ENCODE data around the gene B3GNT2. TPM values are rescaled to one million over a fixed set of nuclear protein-coding genes. Genes with fewer than 3 reads are reported as not detected.
"Not testable (repeated sequence)": the region's sequence is repeated elsewhere in the genome, so short reads cannot be mapped to it uniquely, and the experiment has no call there.

B3GNT2 gene, protein sequence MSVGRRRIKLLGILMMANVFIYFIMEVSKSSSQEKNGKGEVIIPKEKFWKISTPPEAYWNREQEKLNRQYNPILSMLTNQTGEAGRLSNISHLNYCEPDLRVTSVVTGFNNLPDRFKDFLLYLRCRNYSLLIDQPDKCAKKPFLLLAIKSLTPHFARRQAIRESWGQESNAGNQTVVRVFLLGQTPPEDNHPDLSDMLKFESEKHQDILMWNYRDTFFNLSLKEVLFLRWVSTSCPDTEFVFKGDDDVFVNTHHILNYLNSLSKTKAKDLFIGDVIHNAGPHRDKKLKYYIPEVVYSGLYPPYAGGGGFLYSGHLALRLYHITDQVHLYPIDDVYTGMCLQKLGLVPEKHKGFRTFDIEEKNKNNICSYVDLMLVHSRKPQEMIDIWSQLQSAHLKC
- 10 to 100 TPM in 1 of 10 donors, 1 to 10 TPM in 9; 6.2 to 10.4 (median 8.4) TPM for polyA plus RNA-seq (ENCODE audit: insufficient read length in 10 of 10)
- long read RNA-seq, donor 1, partial matches to known transcripts = 0 of 3 reads
- long read RNA-seq, donor 1, other reads (novel, unspliced or antisense) = 0 of 3 reads
- long read RNA-seq, donor 2, partial matches to known transcripts = 0 of 3 reads
- long read RNA-seq, donor 2, other reads (novel, unspliced or antisense) = 0 of 3 reads
- long read RNA-seq, donor 3 = 0 reads
- long read RNA-seq, donor 4, partial matches to known transcripts = 0 of 1 reads
- long read RNA-seq, donor 4, other reads (novel, unspliced or antisense) = 0 of 1 reads
- long read RNA-seq, donor 5, partial matches to known transcripts = 0 of 3 reads
- long read RNA-seq, donor 5, other reads (novel, unspliced or antisense) = 0 of 3 reads
- long read RNA-seq, donor 6, partial matches to known transcripts = 0 of 4 reads
- long read RNA-seq, donor 6, other reads (novel, unspliced or antisense) = 0 of 4 reads
- long read RNA-seq, donor 7, partial matches to known transcripts = 0 of 1 reads
- long read RNA-seq, donor 7, other reads (novel, unspliced or antisense) = 0 of 1 reads
- long read RNA-seq, donor 8, partial matches to known transcripts = 0 of 2 reads
- long read RNA-seq, donor 8, other reads (novel, unspliced or antisense) = 0 of 2 reads
- long read RNA-seq, donor 9 = 0 reads

DNA sequence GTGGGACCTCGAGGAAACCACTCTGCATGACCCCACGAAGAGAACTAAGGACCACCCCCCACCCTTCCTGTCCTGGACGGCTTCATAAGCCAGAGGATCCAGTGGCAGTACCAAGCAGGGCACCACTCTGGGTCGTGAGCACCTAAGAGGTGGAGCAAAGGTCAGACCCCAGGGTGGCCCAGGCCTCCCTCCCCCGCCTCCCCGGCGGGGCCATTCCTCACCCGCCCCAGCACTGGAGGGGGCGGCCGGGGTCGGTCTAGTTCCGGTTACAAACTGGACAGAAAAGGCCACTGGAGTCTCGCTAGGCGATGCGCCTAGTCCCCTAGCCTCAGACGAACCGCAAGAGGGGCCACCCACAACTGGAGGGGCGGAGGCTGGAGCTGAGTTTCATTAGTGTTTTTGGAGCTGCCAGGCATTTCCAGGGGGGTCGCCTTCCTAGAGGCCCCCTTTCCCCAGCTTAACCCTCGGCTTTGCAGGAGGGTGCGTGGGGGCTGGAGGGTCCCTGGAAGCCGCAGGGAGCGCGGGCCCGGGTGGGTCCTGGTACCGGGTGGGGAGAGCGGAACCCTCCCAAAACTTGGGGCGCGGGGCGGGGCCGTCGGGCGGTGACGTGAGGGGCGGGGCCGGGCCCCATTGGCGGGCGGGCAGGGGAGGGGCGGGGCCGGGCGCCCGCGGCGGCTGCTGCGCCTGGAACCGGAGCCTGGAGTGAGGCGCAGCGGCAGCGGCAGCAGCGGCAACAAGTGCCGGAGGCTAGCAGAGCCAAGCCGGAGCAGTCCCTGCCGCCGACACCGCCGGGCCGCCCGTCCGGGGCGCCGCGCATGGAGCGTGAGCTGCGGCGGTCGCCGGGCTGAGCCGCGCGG lies at the start of gene B3GNT2:
B3GNT2 (plus strand) TSS at position 695 of the 857 bp plus-strand sequence. CDS start 26,106 bp downstream, outside the sequence.
- peak; percentile 67 to 92 (median 78) for DNase-seq

DNA sequence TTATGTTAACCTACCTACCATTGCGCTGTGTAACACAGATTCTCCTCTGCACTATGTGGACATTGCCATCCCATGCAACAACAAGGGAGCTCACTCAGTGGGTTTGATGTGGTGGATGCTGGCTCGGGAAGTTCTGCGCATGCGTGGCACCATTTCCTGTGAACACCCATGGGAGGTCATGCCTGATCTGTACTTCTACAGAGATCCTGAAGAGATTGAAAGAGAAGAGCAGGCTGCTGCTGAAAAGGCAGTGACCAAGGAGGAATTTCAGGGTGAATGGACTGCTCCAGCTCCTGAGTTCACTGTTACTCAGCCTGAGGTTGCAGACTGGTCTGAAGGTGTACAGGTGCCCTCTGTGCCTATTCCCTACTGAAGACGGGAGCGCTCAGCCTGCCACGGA lies 49.1 kb upstream of the B3GNT2 start:
- not testable (repeated sequence) for DNase-seq

DNA sequence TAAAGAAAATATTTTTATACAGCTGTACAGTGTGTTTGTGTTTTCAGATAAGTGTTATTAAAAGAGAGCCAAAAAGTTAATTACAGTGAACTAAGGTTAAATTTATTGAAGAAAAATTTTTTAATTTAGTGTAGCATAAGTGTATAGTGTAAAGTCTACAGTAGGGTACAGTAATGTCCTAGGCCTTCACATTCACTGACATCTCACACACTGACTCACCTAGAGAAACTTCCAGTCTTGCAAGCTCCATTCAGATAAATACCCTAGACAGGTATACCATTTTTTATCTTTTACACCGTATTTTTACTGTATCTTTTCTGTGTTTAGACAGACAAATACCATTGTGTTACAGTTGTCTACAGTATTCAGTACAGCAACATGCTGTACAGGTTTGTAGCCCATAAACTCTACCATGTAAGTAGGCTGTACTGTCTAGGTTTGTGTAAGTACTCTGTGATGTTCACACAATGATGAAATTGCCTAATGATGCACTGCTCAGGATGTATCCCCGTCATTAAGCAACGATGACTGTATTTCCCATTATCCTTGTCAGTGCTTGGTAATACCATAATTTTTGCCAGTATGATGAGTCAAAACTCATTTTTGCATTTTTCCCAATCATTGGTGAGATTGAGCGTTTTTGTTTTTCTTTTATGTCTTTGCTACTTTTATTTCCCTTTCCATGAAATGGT lies 48.2 kb upstream of the B3GNT2 start:
- peak in 1 of 3 donors; percentile 67 for DNase-seq

DNA sequence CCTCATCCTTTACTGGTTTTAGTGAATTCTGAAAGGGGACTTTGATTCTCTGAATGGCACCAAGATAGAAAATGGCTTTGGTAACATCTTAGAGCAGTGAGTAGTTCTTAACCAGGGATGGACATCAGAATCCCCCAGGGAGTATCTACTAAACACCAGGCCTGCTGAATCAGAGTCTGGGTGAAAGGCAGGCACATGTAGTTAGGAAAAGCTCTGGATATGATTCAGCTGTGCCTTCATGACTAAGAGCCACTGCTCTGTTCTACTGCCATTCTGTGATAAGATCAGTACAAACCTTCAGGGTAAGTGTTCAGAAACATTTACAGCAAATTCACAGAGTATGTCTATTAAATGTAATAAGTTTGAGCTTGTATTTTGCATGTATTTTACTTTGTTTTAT lies 46.2 kb upstream of the B3GNT2 start:
- DNase-seq = peak in 1 of 3 donors; percentile 90

DNA sequence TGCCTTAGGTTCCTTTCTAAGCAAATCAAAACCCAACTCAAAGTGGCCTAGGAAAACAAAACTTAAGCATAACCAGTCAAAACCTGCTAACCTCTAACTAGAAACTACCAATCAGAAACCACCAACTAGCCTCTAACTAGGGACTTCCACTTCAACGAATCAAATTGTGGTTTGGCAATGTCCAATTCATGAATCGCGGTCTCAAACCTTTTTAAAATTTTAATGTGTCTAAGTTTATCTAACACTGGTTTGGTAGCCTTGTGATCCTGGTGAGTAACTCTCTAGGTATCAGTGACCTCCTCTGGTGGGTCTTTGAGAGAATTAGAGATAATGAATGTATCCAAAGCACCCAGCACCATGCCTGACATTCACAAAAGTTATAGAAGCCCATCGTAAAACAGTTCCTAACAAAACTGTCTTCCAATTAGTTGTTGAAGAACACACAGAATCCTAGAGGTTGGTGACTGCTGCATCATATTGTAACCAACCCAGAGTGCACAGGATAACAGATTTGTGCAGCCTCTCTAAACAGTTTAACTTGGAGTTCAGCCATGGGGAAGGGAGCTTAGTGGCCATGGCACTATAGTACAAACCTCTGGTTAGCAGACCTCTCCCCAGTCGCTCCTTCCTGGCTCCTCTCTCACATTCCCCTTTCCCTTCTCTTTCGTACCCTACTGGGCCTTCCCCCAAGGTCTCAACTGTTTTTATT lies 45.2 kb upstream of the B3GNT2 start:
- DNase-seq = no peak

DNA sequence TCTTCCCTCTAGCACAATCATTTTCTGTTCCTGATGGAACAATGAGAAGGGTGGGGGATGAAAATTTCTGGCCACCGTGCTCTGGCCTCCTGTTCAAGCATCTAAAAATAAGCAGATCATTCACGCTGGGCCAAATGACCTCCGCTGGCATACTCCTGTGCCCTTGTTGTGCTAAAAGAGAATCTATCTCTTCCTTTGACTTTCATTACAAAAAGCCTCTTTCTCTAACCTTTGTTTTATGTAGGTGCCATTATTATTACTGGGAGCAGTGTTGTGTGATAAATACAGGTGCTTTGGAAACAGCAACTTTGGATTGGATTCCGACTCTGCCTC lies 44.6 kb upstream of the B3GNT2 start:
- no peak for DNase-seq

DNA sequence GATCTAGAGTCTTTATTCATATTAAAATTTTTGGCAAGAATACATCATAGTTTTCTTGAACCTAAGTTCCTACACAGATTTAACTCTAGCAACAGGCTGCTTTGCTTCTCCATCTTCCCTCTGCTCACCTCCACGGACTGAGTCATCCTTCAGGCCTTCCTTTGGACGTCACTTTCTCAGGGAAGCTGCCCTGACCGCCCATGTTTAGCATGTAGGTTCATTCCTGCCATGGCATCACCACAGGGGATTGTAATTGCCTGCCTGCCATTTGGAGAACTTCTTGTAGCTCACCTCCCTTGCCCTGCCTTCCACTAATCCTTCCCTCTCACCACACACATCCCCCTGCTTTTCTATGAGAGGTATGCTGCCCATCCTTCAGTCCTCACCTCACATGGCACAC lies 43.9 kb upstream of the B3GNT2 start:
- DNase-seq = peak in 1 of 3 donors; percentile 16

DNA sequence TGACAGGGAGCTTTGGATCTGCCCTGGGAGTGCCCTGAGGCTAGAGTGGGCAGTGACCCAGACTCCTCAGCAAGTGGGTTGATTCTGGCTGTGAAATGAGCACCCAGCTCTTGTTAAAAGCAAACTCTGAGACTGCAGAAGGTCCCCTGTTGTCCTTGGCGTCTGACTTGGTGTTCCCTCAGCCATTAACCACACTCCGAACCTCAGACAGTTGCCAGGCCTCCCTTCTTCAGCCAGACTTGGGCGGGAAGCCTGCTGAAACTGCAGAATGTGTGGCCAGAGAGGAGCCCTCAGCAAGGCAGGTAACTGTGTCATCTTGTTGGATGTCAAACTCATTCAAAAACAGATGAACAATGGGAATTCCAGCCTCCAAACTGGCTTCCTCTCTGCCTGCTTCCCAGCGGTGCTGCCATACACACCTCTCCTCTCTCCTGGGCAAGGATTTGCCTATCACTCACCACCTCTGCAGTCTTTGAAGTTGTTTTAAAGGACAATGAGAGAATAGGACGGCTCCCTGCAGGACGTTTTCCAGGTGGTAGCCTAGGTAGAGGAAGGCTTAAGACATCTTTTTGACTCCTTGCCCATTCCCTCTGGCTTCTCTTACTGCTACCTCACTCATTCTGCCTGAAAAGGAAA lies 38.9 kb upstream of the B3GNT2 start:
- no peak for DNase-seq

DNA sequence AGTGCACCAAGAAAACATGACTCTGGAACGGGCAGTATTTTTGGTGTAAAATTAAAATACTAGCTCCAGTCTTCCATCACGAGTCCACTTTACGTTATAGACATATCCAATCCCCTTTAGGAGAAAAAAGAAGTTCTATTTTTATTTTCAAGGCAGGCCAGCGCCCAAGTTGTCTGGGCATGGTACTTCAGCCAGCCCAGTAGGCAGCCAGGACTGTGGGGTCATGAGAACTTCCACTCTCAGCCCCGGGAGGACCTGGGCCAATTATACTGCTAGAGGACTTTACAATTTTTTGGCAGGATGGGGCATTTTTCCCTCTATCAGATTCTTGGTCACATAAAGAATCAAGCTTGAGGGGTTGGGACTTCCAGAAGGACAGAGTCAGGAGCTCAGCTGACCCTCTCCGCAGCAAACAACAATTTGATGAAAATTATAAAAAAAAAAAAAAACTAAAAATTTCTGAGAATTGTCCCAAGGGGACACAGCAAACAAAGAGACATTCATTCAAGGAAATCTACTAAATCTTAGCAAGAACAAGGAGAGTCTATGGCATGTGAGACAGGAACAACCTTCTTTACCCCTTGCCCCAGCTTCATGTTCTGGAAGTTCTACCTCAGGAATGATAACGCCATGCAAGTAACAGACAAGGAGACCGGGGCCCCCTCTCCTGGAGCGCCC lies 37.3 kb upstream of the B3GNT2 start:
- DNase-seq = no peak

DNA sequence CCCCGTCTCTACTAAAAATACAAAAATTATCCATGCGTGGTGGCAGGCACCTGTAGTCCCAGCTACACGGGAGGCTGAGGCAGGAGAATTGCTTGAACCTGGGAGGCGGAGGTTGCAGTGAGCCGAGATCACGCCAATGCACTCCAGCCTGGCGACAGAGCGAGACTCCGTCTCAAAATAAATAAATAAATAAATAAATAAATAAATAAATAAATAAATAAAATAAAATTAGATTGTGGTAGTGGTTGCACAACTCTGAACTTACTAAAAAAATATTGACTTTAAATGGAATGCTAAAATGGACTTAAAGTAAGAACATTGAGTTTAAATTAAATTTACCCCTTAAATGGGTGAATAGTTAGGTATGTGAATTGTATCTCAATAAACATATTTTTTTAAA lies 35.2 kb upstream of the B3GNT2 start:
- DNase-seq = not testable (repeated sequence)

DNA sequence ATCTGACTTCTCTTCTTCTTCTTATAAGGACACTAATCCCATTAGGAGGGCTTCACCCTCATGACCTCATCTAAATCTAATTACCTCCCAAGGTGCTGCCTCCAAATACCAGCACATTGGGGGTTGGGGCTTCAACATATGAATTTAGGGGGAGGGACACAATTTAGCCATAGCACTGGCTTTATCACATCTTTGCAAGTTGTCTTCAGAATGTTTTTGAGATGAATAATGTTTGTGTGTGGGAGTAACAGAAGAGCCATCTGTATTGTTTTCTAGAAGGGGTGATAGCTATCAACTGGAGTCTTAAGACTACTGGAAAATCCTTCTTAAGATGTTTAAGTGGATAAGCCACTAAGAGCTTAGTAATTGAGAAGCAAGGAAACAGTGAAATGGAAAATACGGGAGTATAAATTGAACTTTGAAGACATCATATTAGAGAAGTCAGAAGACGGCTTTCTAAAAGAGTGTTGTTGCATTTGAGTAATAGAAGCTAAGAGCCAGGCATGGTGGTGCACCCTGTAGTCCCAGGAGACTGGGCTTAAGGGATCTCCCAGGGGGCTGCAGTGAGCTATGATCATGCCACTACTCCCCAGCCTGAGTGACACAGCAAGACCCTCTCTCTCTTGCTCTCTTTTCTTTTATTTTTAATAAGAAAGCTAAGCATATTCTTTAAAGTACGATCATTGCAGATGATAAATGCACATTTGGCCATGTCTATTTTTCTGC lies 32.6 kb upstream of the B3GNT2 start:
- no peak for DNase-seq

DNA sequence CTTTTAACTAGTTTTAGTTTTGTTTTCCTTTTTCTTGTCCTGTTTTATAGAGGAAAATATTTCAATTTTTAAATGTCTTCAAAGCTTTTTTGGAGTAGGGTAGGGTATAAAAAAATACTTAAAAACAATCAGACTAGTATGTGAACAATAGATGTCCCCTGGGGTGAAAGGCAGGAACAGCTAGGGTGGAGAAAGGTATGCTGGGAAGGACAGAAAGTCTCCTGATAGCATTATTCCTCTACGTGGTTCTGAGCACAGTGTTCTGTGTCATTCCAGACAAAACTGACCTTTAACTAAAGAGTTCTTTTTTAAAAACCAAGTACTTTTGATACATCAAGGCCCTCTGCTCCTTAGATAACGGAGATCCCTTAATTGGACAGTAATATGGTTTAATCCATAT lies 32.1 kb upstream of the B3GNT2 start:
- no peak for DNase-seq

DNA sequence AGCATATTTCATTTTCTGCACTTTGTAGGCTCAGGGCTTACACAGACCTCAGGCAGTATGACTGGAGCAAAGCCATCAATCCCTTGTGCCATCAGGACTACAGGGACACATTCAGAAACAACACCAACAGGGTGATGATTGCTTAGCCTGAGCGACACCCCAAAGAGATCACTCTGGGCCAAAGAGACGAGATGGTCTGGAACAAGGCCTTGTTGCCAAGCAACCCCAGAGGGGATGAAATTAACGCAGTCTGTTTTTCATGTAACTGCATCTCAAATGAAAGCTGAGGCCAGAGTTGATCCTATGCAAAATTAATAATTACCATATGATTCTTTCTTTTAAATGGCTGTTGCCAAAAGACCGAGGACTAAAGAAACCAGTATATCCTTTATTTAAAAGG lies 20.2 kb upstream of the B3GNT2 start:
- DNase-seq = peak in 2 of 3 donors; percentile 25 to 49

DNA sequence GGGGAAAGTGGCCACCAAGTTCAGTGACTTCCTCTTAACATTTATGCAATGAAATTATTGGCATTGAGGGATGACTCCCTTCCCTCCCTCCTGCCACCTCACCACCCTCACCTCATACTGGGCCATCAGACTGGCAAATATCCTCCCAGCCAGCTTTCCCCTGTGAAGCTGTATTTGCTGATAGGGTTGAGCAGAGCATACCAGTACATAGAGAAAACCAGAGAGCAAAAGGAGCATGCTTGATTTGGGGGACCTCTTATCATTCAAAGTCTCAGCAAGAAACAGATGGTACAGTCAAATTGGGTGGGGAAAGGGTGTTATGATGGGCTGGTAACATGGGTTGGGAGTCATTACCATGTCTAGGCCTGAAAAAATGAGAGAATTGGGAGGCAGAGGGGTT lies 19.1 kb upstream of the B3GNT2 start:
- DNase-seq = no peak

DNA sequence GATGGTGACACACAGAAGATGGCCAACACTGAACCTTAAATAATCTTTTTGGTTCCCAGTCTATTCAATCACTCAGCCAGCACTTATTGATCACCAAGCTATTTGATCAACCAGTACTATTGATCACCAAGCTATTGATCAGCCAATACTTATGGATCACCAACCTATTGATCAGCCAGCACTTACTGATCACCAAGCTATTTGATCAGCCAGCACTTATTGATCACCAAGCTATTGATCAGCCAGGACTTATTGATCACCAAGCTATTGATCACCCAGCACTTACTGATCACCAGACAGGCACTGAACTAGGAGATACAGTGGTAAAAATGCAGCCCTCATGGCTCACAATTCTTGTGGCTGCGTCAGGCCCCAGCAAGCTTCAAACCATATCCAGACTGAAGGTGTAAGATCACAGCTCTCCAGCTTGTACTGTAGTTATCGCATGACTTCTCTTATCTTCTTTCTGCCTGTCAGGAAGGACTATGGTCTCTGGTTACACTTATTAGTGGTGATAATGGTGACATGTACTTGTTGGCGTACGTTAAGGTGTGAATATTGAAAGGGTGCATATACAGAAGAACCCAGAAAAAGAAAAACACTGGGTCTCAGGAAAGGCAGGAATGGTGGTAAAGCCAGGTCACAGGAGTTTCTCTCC lies 18.4 kb upstream of the B3GNT2 start:
- no peak for DNase-seq

DNA sequence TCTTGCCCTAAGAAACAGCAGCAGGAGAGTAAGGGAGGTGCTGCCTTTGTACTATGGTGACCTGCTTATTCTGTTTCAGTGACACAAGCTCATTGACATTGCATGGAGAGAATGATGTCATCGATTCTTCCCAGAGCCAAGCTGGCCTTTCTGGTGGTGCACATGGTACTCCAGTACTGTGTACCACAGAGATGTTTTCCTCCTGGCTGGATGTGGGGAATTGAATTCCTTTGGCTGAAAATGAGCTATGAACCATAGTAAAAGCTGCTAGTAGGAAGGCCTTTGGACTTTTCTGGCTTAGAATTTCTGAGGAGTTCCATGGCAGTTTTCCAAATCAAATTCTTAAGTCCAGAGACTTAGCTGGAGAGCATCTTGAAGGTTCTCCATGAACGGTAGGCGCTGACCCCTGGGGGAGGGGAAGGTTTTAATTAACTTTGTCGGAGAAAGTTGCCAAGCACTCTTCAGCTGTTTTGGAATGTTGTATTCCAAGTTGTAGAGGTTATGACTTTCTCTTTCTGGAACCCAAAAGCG lies 17.1 kb upstream of the B3GNT2 start:
- peak in 2 of 3 donors; percentile 79 to 85 for DNase-seq

DNA sequence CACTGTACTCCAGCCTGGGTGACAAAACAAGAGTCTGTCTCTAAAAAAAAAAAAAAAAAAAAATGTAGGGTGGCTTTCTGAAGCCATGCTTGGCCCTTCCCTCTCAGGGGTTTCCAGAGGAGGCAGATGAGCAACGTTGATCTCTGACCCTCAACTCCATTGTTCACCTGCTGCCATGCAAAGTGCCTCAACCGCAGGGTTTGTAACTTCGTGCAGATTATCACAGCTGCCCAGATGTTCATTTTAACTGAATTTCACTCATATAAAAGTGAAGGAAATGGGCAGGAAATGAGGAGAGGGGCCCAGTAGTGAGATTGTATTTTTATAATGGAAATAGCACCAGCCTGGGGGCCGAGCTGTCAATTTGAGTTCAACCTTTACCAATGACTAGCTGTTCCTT lies 14.9 kb upstream of the B3GNT2 start:
- DNase-seq = no peak

DNA sequence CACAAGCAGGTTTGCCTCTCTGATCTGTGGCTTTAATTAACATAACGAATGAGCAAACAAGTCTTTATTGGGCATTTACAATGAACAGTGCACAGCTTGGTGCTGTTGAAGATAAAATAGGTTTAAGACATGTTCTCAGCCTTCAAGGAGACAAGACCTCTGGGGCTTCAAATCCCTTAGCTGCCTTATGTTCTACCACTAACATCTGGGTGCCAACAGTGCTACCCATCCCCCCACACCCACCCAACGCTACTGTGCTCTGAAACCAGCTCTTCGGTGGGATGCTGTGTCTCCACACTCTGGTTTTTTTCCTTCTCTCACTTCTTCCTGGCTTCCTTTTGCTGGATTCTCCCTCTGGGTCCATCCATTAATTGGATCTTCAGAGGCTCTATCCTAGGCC lies 14.1 kb upstream of the B3GNT2 start:
- no peak for DNase-seq
